Measurements from ENCODE around the gene FZD10. TPM values are rescaled to one million over a fixed set of nuclear protein-coding genes. Genes with fewer than 3 reads are reported as not detected.

Gene FZD10
- total RNA-seq, 4 donors from 2014 or later = 0.17 to 0.94 TPM; not detected in 2

- TF ChIP-seq CTCF (IDR thresholded peaks at IDR 0.05; ENCODE audit: low read depth) = no peak
Observed at GRCh38 chr12:130119241-130119861, 42.9 kb upstream of the FZD10 start.

- TF ChIP-seq CTCF (IDR thresholded peaks at IDR 0.05; ENCODE audit: low read depth) = no peak
Observed at GRCh38 chr12:130120012-130120805, 42.1 kb upstream of the FZD10 start.

- no peak for TF ChIP-seq CTCF (IDR thresholded peaks at IDR 0.05; ENCODE audit: low read depth)
Observed at GRCh38 chr12:130121226-130122000, 40.9 kb upstream of the FZD10 start.

GRCh38 chr12:130122356-130122755 is 39.9 kb upstream of the FZD10 start:
- TF ChIP-seq CTCF (IDR thresholded peaks at IDR 0.05; ENCODE audit: low read depth) = no peak

GRCh38 chr12:130124106-130124505 is 38.2 kb upstream of the FZD10 start:
- TF ChIP-seq CTCF (IDR thresholded peaks at IDR 0.05; ENCODE audit: low read depth) = no peak

GRCh38 chr12:130124605-130125244 is 37.5 kb upstream of the FZD10 start:
- no peak for TF ChIP-seq CTCF (IDR thresholded peaks at IDR 0.05; ENCODE audit: low read depth)
